ENCODE measurements around the gene ARHGEF1.
"Not testable (repeated sequence)": the region's sequence is repeated elsewhere in the genome, so short reads cannot be mapped to it uniquely, and the experiment has no call there.

The ARHGEF1 gene

DNA sequence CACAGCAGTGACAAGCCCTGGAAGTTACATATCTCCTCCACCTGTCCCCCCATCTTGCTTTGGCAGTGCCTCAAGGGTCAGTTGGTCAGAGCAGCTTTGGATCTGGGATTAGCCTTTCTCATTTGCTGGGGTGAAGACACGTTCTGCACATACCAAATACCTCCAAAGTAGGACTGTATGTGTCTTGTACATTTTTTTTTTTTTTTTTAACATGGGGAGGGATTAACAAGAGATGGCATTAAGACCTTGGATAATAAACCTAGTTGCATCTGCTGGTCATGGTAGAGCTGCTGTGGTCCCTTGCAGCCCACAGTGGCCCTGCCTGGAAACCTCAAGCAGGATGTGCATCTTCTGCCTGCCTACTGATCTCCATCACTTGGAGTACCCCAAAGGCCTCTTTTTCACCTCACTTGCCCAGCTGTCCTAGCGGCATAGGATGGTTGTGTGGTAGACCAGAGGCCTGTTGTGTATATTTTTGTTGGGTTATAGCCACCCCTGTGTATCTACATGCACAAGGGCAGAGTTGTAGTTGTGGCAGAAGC, 20.5 kb upstream of the ARHGEF1 start:
- DNase-seq (ENCODE audit: low spot score) = no peak

DNA sequence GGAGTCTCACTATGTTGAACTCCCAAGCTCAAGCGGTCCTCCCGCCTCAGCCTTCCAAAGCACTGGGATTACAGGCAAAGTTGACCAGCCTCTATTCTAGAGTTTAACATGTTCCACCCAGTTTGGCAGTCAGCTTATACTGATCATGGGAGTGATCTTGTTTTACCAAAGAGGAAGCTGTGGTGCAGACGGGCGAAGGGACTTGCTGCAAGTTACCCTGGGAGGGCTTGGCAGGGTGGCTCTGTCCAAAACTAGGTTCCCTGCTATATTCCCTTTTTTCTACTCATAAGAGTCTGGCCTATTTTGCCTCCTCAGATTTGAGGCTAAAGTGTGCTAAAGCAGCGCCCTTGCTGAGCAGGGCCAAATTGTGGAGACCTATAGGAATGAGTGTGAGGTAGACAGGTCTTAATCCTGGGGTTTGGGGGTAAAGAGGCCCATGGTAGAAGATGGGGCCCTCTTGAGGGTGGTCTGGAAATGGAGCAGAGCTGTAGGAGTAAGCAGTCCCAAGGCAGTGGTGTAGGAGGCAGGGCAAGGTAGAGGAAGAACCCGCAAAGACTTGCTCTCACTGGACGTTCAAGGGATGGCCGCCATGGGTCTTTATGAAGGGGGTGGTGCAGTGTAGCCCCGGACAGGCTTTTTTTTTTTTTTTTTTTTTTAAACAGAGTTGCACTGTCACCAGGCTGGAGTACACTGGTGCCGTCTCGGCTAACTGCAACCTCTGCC, 19.6 kb upstream of the ARHGEF1 start:
- DNase-seq (ENCODE audit: low spot score) = no peak

DNA sequence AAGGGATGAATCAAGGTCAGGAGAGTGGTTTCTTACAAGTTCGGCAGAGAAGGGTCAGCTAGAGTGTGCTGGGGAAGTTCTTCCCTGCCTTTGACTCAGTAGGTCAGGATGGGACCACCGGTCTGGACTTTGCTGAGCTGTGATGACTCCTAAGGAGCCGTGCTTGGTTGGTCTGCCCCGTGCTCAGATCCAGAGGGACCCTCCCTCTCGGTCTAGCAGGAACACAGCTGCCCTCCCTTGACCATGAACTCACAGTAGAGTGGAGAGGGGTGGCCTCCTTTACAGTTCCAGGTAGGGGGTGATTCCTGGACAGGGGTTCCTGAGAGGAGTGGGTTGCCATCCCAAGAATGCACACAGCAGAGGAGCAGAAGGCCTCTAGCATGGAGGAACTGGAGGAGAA, 18.6 kb upstream of the ARHGEF1 start:
- no peak for DNase-seq (ENCODE audit: low spot score)

DNA sequence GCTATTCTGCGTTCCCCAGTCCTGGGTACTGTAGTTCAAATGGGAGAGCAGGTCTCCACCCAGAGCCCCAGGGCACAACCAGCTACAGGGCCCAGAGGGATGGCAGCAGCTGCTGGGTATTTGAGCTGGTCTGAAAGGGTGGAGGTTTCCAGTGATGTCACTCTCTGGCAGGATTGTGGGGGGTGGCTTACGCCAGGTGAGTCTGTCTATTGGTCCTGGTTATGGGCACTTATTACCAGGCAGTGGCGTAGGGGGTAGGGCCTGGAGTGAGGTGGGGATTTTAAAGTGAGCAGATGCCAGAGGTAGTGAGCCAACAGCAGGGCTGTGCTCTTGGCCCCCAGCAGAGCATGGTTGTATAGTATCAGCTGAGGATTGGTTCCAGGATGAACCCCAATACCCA, 16.7 kb upstream of the ARHGEF1 start:
- DNase-seq (ENCODE audit: low spot score) = no peak

DNA sequence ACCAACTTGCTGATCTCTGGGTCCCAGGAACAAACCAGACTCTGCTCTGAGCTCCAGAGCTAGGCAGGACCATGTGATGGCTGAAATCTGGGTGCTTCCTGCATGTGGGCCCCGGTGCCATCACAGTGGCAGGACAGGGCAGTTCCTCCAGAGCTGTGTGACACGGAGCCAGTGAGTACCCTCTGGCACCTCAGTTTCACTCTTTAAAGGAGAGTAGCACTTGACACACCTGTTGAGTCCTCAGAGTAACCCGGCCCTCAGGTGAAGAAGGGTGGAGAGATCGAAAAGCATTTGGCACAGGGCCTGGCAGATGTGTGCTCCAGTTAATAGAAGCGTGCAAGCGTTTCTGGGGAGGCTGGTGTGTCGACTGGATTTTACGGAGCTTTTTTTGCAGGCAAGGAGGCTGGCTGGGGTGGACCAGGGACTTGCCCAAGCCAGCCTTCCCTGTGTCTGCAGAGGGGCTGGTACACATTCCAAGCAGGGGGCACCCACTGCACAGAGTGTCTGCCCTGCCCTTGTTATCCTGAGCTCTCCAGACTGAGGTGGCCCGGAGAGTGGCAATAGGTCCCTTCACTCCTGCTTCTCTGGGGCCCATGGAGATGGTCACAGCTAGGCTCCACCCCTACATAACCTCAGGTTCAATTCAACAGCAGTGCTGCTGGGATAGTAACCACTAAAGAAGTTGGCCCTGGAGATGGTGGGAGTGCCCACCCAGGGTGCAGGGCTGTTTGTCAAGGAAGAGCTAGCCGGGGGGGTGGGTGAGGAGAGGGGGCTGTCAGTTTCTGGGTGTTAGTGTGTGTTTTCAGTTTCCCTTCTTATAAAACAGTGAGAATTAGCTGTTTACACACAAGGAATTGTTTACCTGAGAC, 14.6 kb upstream of the ARHGEF1 start:
- no peak for DNase-seq (ENCODE audit: low spot score)

DNA sequence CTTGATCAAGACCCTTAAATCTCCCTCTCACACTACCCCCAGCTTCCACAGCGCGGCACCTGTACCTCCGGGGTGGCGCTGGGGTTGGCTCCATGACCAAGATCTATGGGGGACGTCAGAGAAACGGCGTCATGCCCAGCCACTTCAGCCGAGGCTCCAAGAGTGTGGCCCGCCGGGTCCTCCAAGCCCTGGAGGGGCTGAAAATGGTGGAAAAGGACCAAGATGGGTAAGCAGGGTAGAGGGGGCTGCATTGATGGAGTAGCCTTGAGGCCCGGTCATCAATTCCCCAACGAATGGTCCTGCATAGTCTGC, 14.0 kb upstream of the ARHGEF1 start:
- DNase-seq (ENCODE audit: low spot score) = no peak

DNA sequence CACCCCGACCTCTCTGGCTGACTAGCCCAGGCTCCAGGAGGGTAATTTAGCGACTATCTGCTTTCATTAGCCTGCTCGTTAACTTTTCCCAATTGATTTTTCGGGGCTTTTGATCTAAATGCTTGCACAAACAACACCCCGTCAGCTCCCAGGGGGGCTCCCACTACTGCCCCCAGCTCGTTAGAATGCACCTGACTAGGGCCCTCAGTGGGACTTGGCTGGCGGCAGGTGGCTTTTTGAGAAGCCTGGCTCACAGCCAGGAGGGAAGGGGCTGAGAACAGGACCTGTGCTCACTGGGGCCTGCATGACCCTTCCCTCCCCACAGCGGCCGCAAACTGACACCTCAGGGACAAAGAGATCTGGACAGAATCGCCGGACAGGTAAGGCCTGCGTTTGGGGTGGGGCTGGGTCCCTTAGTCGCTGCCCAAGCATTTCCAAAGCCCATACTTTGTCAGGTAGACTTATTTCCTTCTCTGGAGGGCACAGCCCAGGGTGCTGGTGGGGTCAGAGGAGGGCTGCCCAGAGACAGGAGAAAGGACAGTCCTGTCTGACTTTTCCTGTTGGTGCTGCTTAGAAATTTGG, 13.5 kb upstream of the ARHGEF1 start:
- no peak for DNase-seq (ENCODE audit: low spot score)

DNA sequence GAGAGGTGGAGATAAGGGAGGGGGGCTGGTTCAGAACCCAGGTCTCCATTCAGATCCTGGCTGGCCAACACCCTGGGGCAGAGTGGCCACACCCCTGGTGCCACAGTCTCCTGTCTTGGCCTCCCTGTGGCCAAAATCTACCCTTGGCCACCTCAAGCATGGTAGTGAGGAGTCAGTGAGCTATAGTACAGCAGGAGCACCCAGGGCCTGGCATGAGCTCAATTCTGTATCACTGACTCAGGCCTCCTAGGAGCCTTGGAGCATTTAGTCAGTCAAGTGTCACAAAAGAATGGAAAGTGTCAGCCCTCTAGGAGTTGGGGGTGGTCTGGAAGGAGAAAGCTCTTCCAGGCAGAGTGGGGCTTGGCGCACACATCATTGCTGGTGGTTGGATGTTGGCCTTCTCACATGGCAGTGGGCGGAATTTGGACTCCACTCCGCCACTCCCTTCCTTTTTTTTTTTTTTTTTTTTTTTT, 12.5 kb upstream of the ARHGEF1 start:
- no peak for DNase-seq (ENCODE audit: low spot score)

DNA sequence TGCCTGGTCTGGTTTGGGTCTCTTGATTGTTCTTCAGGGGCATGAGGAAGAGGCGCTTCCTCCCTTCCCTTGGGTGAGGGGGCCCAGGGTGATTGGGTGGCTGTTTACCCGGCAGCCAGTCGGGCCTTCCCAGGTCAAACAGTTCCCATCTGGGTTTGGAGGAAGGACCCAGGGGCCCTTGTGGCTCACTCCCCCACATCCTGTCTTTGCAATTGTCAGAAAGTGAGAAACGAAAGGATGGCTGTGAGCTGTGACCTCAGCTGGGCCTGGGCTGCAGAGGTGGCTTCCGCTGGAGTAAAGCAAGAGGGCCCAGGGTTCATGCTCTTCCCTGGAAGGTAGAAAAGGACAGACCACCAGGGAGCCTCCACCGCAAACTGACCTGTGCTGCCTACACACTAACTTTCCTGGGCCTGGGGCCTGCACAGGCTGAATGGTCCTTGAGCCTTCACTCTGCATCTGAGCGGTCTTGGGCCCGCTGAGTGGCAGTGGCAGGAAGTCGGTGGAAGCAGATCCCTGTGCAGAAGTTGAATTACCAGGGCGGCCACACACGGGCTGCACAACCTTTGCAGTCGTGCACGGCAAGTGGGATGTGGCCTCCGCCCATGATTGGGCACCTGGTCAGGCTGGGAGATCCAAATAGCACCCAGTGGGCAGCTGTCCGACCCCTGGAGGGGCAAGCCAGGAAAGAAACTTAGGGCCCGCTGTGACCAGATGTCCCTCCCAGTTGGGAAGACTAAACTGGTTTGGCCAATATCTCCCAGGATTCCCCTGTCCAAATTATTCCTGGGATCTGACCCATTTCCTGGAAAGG, 11.2 kb upstream of the ARHGEF1 start:
- DNase-seq (ENCODE audit: low spot score) = no peak

DNA sequence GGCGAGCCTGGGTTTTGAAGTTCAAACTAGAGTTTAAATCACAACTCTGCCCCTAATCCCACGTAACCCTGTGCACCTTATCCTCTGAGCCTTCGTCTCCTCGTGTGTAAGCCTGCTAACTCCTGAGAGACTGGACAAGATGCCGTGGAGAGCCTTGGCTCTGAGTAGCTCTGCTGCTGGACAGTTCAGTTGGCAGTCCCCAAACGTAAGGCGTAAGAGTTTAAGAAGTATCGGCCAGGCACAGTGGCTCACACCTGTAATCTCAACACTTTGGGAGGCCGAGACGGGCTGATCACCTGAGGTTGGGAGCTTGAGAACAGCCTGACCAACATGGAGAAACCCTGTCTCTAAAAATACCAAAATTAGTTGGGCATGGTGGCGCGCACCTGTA, 10.6 kb upstream of the ARHGEF1 start:
- DNase-seq (ENCODE audit: low spot score) = no peak

DNA sequence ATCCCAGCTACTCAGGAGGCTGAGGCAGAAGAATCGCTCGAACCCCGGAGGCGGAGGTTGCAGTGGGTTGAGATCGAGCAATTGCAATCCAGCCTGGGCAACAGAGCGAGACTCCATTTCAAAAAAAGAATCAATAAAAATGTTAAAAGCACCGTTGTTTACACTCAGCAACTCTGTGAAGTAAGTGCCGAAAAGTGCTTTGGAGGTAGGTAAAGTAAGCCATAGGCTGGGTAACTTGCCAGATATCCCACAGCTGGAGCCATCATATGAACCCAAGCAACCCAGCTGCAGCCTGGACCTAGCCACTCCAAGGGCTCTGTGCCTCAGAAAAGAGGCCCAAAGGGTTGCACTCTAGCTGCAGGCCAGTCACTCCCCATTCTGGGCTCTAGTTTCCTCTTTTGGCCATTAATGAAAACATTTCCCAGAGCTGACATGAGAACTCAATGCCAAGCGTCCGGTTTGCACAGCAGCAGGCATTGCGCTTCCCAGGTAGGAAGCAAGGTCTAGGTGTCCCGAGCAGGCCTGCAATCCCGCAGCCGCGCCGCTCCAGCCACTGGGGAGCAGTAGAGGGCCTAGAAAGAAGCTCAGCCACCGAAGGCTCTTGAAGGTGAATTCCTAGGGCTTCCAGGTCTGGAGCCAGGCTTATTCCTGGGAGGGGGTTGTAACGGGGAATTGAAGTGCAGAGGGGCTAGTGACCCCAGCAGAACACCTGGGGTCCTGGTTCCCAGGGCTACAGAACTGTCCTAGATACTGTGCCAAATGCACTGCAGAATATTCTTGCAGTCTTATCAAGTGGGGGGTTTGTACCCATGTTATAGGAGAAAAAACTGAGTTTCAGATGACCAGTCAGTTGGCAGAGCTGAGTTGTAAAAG, 10.0 kb upstream of the ARHGEF1 start:
- no peak for DNase-seq (ENCODE audit: low spot score)

DNA sequence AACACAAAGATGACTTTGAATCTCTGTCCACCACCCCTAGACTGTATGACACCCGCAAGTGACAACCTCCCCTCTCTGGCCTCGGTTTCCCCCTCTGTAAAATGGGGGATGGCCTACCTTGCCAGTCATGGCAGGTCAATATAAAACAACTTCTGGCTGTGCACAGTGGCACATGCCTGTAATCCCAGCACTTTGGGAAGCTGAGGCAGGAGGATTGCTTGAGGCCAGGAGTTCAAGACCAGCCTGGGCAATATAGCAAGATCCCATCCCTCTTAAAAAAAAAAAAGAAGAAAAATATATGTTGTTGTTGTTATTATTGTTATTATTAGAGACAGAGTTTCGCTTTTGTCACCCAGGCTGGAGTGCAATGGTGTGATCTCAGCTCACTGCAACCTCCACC, 7.0 kb upstream of the ARHGEF1 start:
- DNase-seq (ENCODE audit: low spot score) = not testable (repeated sequence)

DNA sequence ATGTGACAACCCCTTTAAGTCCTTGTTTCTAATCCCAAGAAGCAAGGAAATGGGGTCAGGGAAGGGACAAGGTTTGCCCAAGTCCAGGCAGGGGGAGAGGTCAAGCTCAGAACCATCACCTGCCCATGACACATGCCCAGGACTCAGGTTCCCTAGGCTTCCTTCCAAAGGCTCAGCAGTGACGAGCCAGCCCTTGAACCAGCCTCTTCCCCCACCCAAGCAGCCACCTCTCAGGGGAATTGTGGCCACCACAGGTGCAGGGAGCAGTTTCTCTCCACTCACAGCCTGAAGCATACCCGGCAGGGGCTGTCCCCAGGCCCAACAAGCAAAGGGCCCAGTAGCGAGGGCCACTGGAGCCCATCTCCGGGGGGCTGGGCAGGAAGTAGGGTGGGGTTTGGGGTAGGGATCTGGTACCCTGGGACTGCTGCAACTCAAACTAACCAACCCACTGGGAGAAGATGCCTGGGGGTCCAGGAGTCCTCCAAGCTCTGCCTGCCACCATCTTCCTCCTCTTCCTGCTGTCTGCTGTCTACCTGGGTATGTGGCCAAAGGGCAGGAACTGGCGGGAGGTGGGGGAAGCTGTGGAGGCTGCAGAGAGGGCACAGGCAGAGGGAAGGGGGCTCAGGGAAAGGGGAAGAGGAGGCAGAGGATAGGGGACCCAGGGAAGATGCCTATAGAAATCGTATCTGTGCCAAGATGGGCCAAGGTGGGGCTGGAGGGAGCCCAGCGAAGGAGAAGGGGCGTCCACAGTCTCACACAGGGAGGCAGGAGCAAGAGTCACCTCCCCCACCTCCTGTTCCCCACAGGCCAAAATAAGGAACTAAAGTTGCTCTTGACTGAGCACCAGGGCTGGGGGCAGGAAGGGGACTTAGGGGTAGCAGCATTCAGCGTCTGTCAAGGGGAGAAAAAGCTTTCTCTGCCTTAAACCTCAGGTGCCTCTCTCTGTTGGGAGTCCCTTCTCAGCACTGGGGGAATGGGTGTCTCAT, 5.8 kb upstream of the ARHGEF1 start, which contains the start of gene CD79A:
TSS of gene CD79A (plus strand) at position 433 of the 986 bp plus-strand sequence. CDS start at position 459, 26 bp downstream.
- DNase-seq (ENCODE audit: low spot score) = no peak

DNA sequence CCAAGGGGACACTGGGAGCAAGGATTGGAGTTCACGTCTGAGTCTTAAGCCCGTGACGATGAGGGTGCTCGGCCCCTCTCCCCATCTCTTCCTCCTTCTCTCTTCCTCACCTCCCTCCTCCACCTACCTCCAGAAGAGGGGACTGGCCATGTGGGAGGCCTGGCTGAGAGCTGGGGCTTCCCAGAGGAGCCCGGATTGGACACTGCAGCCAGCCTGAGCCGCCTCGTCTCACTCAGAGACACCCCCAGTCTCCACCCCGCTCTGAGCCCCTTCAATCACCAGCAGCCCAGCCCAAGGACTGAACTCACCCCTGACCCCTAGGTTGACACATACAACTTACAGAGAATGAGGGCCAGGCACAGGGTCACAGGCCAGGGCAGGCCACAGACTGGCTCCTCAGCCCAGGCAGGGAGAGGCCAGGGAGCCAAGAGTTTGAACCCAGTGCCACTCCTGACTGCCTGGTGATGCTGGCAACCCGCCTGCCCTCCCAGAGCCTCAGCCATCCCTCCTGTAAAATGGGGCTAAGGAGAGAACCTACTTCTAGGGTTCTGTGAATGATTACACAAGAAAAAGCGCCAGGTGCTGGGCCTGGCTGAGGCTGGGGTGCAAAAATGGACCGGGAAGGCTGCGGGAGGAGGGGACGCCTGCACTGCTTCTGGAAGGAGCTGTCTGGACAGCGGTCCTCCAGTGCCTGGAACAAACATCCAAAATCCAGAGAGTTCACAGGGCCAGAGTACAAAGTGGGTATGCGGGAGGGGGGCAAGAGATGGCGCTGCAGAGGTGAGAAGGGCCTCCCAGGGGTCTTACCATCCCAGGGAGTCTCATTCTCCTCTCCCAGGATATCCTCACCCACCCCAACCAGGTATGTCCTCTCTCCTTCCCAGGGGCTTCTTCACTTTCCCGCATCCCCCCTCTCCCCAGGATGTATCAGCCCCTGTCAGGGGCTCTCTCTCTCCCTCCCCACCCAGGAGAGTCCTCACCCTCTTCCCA, 4.8 kb upstream of the ARHGEF1 start:
- DNase-seq (ENCODE audit: low spot score) = no peak

DNA sequence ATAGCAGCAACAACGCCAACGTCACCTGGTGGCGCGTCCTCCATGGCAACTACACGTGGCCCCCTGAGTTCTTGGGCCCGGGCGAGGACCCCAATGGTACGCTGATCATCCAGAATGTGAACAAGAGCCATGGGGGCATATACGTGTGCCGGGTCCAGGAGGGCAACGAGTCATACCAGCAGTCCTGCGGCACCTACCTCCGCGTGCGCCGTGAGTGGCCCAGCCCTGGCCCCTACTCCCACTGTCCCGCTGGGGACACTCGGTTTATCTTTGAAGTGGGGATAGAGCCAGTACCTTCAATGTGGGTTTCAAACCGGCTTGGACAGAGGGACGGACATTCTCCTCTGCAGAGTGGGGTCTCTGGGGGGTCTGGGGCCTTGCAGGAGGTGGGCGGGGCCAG, 3.9 kb upstream of the ARHGEF1 start:
- no peak for DNase-seq (ENCODE audit: low spot score)

DNA sequence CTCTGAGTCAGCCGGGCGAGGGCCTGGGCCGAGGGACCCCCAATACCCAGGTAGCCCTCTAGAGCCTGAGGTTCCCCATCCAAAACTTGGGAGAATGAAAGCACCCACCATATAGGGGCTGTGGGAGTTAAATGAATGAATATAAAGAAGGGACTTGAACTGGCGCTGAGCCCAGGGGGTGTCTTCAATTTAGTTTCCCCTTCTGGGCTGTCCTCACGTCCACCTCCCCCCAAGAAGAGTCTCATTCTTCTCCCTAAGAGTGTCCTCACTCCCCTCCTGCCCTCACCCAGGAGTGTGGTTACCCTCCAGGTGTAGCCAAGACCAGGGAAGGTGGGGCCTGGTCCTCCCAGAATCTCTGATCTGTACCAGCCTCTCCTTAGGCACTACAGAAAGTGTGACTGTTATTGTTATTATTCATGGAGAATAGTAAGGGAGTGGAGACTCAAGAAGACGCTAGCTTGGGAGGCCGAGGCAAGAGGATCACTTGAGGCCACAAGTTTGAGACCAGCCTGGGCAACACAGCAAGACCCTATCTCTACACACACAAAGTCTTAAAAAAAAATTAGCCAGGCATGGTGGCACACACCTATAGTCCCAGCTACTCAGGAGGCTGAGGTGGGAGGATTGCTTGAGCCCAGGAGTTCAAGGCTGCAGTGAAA, 3.2 kb upstream of the ARHGEF1 start:
- DNase-seq (ENCODE audit: low spot score) = no peak

DNA sequence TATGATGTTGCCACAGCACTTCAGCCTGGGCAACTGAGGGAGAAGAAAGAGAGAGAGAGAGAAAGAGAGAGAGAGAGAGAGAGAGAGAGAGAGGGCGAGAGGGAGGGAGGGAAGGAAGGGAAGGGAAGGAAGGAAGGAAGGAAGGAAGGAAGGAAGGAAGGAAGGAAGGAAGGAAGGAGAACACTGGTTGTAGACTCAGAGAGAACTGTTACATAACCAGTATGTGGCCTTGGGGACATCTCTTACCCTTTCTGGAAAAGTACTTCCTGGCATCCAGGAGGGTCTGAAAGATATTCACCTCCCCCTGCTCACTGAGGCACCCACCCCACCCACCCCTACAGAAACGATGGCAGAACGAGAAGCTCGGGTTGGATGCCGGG, 2.7 kb upstream of the ARHGEF1 start:
- DNase-seq (ENCODE audit: low spot score) = no peak

DNA sequence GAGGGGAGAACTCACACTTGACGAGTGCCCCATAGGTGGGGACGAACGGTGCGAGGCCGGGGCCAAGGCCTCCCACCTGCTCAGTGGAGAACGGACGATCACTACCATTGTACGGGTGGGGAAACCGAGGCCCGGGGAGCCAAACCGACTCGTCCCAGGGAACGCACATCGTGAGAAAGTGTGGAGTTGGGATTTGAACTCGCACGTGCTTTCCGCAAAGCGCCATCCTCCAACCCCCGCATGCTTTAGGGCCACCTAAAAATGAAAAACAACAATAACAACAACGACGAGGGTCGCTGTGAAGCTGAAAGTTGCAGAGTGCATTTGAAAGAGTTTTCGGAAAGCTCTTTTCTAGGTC, 458 bp downstream of the ARHGEF1 start:
- no peak for DNase-seq (ENCODE audit: low spot score)
